GM13976 (cell line): Measurements from ENCODE around the gene GLI2.

Experiments
- DNase-seq: peaks from one replicate; pipeline ENCODE4 v3.0.0; 2012; ENCODE audit warnings: low spot score
- in situ Hi-C: fragments of 300-500 bp; cut with MboI; formaldehyde crosslinking; loops from one replicate; pipeline ENCODE4 v1.12.0; 2022; ENCODE audit warnings: low sequenced_read_pairs, mixed read lengths, inconsistent platforms; ENCODE audit not compliant: unreplicated experiment
- TF ChIP-seq, protein P1 (sequence below): IDR thresholded peaks from 2 replicates; pipeline ENCODE4 v1.5.1; 2012; ENCODE audit warnings: borderline replicate concordance, mild to moderate bottlenecking; ENCODE audit not compliant: insufficient read depth; ENCODE audit errors: extremely low read depth, missing control alignments, control extremely low read depth

GLI2 gene

GRCh38 chr2:120716641-120717585 is 18.8 kb upstream of the GLI2 start:
- in situ Hi-C loops, result no loop called here

DNA sequence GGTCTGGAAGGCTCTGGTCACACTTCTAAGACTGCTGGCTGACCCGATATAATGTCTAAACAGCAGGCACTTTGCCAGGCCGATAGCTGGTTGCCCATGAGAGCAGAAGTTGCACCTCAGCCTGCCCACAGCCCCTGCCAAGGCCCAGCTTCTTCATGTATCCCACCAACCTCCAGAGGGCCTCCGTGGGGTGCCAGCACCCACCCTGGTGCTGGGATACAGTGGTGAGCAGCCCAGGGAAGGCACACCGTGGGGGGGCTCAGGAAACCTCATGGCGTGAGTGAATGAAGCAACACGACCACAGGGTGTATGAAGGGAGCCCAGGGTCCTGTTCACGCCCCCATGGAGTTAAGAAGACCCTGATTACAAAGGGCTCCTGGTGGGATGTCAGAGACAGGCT is 16.2 kb upstream of the GLI2 start:
- in situ Hi-C loops, result no loop called here
- DNase-seq, result no peak
- TF ChIP-seq, protein P1, sequence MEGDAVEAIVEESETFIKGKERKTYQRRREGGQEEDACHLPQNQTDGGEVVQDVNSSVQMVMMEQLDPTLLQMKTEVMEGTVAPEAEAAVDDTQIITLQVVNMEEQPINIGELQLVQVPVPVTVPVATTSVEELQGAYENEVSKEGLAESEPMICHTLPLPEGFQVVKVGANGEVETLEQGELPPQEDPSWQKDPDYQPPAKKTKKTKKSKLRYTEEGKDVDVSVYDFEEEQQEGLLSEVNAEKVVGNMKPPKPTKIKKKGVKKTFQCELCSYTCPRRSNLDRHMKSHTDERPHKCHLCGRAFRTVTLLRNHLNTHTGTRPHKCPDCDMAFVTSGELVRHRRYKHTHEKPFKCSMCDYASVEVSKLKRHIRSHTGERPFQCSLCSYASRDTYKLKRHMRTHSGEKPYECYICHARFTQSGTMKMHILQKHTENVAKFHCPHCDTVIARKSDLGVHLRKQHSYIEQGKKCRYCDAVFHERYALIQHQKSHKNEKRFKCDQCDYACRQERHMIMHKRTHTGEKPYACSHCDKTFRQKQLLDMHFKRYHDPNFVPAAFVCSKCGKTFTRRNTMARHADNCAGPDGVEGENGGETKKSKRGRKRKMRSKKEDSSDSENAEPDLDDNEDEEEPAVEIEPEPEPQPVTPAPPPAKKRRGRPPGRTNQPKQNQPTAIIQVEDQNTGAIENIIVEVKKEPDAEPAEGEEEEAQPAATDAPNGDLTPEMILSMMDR, result no peak

More at GRCh38 chr2:120716641-120717585, 18.8 kb upstream of the GLI2 start:
- TF ChIP-seq, protein P1, result no peak
- no peak for DNase-seq

DNA sequence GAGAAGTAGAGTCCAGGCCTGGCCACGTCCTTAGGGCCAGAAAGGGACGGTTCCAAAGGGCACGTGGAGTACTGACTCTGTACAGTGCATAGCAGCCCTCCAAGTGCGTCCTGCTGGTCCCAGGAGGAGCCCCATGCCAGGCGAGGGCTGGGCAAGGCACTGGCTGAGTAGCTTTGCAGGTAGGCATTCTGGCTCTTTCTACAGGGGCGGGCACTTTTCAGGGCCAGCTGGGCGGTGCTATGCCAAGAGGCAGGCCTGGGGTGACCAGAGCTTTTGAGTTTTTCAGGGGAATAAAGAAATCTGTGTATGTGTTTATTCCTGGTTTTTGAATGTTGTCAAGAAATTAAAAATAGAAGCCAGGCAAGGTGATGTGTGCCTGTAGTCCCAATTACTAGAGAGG is 15.4 kb upstream of the GLI2 start:
- no peak for DNase-seq
- in situ Hi-C loops, result no loop called here
- TF ChIP-seq, protein P1, result no peak

GRCh38 chr2:120720746-120721375 is 14.8 kb upstream of the GLI2 start:
- TF ChIP-seq, protein P1, result no peak
- DNase-seq, result no peak
- in situ Hi-C loops, result no loop called here

- in situ Hi-C loops, result no loop called here
- TF ChIP-seq, protein P1, result no peak
- no peak for DNase-seq
These were observed 13.5 kb upstream of the GLI2 start for GRCh38 chr2:120722246-120722567.

DNA sequence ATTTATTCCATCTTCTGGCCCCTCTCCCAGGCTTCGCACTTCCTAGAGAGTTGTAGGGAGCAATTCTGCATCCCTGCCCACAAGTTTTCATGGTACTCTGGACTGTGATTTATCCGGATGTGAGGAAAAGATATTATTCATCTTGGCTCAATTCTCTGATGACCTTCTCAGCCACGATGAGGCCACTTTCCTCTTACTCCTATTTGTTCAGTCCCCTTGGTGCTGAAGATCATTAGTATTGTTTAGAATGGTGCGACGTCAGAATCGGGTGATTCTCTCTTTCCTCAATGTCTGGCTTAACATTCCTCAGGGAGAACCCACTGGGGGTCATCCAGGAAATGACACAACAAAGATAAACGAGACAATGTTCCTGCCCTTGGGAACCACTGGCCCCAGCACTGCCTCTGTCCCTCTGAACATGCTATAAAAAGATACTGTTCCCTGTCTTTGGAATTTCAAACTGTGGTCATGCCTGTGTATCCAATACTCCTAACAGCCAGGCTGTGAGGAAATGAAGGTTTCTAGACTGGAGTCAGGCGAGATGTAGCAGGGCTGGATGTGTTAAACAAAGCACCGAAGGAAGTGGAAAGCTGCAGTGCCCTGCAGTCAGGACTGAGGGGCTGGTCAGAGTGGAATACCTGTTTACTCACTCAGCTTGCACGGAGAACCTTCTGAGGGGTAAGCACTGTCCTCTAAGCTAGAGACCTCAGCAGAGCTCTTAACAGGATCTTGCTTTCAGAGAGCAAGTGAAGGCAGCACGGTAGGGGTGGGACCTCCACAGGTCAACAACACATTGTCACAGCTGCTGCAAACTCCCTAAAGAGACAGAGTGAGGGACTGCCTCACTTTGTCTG is 12.9 kb upstream of the GLI2 start:
- DNase-seq, result no peak
- in situ Hi-C loops, result no loop called here
- TF ChIP-seq, protein P1, result no peak
